ENCODE measurements around the gene FAM50A.

- no peak for TF ChIP-seq CTCF (IDR thresholded peaks at IDR 0.05)
- no peak for TF ChIP-seq POLR2A (IDR thresholded peaks at IDR 0.05)
Observed at GRCh38 chrX:154396973-154397887, 46.7 kb upstream of the FAM50A start.

Data from heart left ventricle (tissue), 13 donors.